Right atrium auricular region (tissue), 2 donors: ENCODE measurements around the gene ZSWIM4. TPM values are rescaled to one million over a fixed set of nuclear protein-coding genes. Genes with fewer than 3 reads are reported as not detected.

Source experiments
- DNase-seq: peaks from one replicate; pipeline ENCODE4 v3.0.0-alpha.2; 2019; ENCODE audit warnings: low spot score
- H3K27ac ChIP-seq, 2 donors: fragments of 200-600 bp; sonication (generic); 1 replicate in 1 of 2; 2 replicates in 1 of 2; pipeline ENCODE4 v1.5.1; 2016 to 2019
- H3K27me3 ChIP-seq, 2 donors: fragments of 200-600 bp; sonication (generic); one replicate each; pipeline versions ENCODE4 v1.5.1 to v1.6.0; 2017 to 2019
- H3K36me3 ChIP-seq: fragments of 200-600 bp; sonication (generic); one replicate; pipeline ENCODE4 v1.5.1; 2016
- H3K4me1 ChIP-seq, 2 donors: fragments of 200-600 bp; sonication (generic); one replicate each; pipeline versions ENCODE4 v1.5.1 to v1.6.0; 2017 to 2019
- H3K4me3 ChIP-seq, 2 donors: fragments of 200-600 bp; sonication (generic); 1 replicate in 1 of 2; 2 replicates in 1 of 2; pipeline ENCODE4 v1.5.1; 2017 to 2019; ENCODE audit warnings: mild to moderate bottlenecking in 1 of 2, moderate library complexity in 1 of 2
- H3K9me3 ChIP-seq, 2 donors: fragments of 200-600 bp; sonication (generic); one replicate each; pipeline ENCODE4 v1.5.1; 2019
- CTCF ChIP-seq, 2 donors: fragments of 200-600 bp; sonication (generic); IDR thresholded peaks; one replicate each; pipeline ENCODE4 v1.5.1; 2019; ENCODE audit warnings: antibody characterized with exemption in 2 of 2
- total RNA-seq, 2 donors: library from RNA; depleted of rRNA; stranded (reverse); fragments of >200 nt; gene quantifications; one replicate each; pipeline ENCODE4 v1.1.0, GENCODE V29; 2016

ZSWIM4 gene
- total RNA-seq, 2 donors from 2014 or later = 5.7 to 9.8 TPM

GRCh38 chr19:13835791-13836723 lies 40.8 kb downstream of the ZSWIM4 start:
- Histone ChIP-seq H3K4me3 (peak overlapping the region in 1 of 2 donors; percentile 5), H3K36me3 (peaks cover 51% of the 10 kb centered on the region), H3K4me1 (peaks cover 0 to 87% of the 10 kb centered on the region in 2 donors)

GRCh38 chr19:13838435-13839129 lies 43.3 kb downstream of the ZSWIM4 start:
- H3K27me3 ChIP-seq = no peaks in the 10 kb centered on the region
- H3K4me1 ChIP-seq = peaks cover 0 to 84% of the 10 kb centered on the region in 2 donors
- H3K27ac ChIP-seq = peak overlapping the region; percentile 98 to 100
- no peak for DNase-seq
- TF ChIP-seq CTCF (IDR thresholded peaks at IDR 0.05) = no peak
- H3K9me3 ChIP-seq = no peaks in the 10 kb centered on the region
- H3K36me3 ChIP-seq = peaks cover 51% of the 10 kb centered on the region
- peak overlapping the region; percentile 99 to 100 for H3K4me3 ChIP-seq

More at GRCh38 chr19:13835791-13836723, 40.8 kb downstream of the ZSWIM4 start:
- peak overlapping the region; percentile 98 to 100 for H3K27ac ChIP-seq
- H3K27me3 ChIP-seq = no peaks in the 10 kb centered on the region
- TF ChIP-seq CTCF (IDR thresholded peaks at IDR 0.05) = no peak
- H3K9me3 ChIP-seq = no peaks in the 10 kb centered on the region
- DNase-seq = no peak

GRCh38 chr19:13839130-13839937 lies 44.1 kb downstream of the ZSWIM4 start:
- Histone ChIP-seq H3K4me1 (peaks cover 0 to 83% of the 10 kb centered on the region in 2 donors), H3K27me3 (no peaks in the 10 kb centered on the region), H3K36me3 (peaks cover 45% of the 10 kb centered on the region)

GRCh38 chr19:13839938-13840304 lies 44.7 kb downstream of the ZSWIM4 start:
- TF ChIP-seq CTCF (IDR thresholded peaks at IDR 0.05) = no peak
- Histone ChIP-seq H3K27ac (peak overlapping the region; percentile 98 to 100), H3K36me3 (peaks cover 39% of the 10 kb centered on the region), H3K9me3 (no peaks in the 10 kb centered on the region), H3K27me3 (no peaks in the 10 kb centered on the region), H3K4me3 (peak overlapping the region; percentile 99 to 100), H3K4me1 (peaks cover 0 to 78% of the 10 kb centered on the region in 2 donors)
- no peak for DNase-seq

More at GRCh38 chr19:13839130-13839937, 44.1 kb downstream of the ZSWIM4 start:
- peak overlapping the region; percentile 99 to 100 for H3K4me3 ChIP-seq
- TF ChIP-seq CTCF (IDR thresholded peaks at IDR 0.05) = peak in 1 of 2 donors; percentile 11
- DNase-seq = peak; percentile 96
- no peaks in the 10 kb centered on the region for H3K9me3 ChIP-seq
- peak overlapping the region; percentile 98 to 100 for H3K27ac ChIP-seq

- no peaks in the 10 kb centered on the region for H3K27me3 ChIP-seq
- TF ChIP-seq CTCF (IDR thresholded peaks at IDR 0.05) = no peak
- peak overlapping the region; percentile 98 to 100 for H3K27ac ChIP-seq
- no peak for DNase-seq
- H3K4me1 ChIP-seq = peaks cover 0 to 72% of the 10 kb centered on the region in 2 donors
- H3K9me3 ChIP-seq = no peaks in the 10 kb centered on the region
- H3K36me3 ChIP-seq = peaks cover 33% of the 10 kb centered on the region
- H3K4me3 ChIP-seq = peak overlapping the region; percentile 99 to 100
Observed at GRCh38 chr19:13840305-13841085, 45.3 kb downstream of the ZSWIM4 start.
